CD4-positive, alpha-beta T cell treated with Interleukin-15 for 4 hours (primary cell): ENCODE measurements around the gene SLC2A3.
A peak's percentile ranks its signal among the peaks of the same experiment; 100 is the strongest.
"Not testable (repeated sequence)": the region's sequence is repeated elsewhere in the genome, so short reads cannot be mapped to it uniquely, and the experiment has no call there.

Experiments used
- DNase-seq: peaks from one replicate; pipeline ENCODE4 v3.0.0-alpha.2; 2020; ENCODE audit warnings: low spot score

Gene SLC2A3

DNA sequence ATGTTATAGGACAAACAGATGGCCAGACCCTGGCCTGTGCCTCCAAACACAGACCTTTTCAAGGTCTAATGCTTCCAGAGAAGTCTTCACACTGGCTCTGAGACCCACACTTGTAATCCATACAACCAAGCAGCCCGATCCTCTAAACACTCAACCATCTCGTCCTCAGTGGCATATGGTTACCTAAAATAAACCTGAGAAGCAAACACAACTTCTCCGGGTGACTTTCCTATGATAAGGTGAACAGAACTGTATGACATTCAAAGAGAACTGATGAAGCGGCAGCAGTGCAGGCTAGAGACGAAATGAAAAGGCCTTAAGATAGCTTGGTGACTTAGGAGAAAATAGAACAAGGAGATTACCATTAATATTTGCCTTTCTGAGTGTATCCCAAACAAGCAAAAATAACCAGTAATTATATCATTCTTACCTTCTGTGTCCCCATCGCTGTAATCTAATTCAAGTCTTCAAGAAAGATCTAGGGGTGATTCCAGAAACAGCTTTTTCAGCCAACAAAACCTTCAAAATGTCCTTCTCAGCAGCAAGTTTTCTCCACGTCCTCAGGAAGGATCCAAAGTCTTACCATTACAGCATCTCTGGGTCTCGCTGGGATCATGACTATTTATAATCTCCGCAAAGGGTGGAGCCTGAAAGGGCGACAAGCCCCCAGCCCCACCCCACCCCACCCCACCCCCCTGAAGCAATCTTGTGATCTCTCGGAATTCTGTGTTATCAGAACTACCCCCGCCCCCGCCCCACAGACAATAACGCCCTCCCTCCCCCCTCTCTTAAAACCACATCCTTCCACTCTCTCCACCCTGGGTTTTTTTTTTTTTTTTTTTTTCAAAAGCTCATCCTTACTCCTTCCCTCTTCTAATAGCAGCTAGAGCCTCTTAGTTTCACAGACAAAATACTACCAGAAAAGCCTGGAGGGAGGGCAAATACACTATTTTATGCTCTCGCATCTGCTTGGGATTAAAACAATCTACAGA lies at the start of gene SLC2A3:
Gene SLC2A3, minus strand, starts transcription at position 598 of the 992 bp plus-strand sequence. Its CDS starts 153 bp downstream, at position 445.
- DNase-seq = peak; percentile 93

- no peak for DNase-seq
These were observed 48.9 kb upstream of the SLC2A3 start for GRCh38 chr12:7984900-7985299.

- DNase-seq = not testable (repeated sequence)
These were observed 47.5 kb upstream of the SLC2A3 start for GRCh38 chr12:7983460-7983859.

DNA sequence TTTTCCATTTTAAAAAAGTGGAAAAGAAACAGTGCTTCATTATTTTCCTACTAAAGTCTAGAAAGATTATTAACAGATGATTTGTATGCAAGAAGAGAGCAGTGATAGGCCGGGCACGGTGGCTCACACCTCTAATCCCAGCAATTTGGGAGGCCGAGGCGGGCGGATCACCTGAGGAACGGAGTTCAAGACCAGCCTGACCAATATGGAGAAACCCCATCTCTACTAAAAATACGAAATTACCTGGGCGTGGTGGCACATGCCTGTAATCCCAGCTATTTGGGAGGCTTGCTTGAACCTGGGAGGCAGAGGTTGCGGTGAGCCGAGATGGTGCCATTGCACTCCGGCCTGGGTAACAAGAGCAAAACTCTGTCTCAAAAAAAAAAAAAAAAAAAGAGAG lies 47.0 kb upstream of the SLC2A3 start:
- DNase-seq = not testable (repeated sequence)

DNA sequence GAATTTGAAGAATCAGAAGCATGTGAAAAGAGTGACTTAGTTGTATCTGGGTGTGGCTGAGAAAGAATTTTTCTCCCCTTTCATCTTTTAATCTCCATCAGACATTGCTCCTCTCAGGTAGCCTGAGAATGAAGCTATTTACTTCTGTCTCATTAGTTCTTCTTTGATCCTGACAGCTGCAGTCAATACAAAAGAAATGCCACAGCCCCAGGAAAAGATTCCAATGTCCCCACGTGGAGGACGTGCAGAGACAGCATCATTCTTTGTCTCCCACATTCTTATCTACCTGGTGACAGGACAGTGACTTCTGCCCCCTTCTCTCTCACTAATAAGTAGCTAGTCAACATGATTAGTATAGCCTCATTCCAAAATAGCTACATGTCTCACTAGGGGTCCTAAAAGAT lies 46.3 kb upstream of the SLC2A3 start:
- DNase-seq = not testable (repeated sequence)

DNA sequence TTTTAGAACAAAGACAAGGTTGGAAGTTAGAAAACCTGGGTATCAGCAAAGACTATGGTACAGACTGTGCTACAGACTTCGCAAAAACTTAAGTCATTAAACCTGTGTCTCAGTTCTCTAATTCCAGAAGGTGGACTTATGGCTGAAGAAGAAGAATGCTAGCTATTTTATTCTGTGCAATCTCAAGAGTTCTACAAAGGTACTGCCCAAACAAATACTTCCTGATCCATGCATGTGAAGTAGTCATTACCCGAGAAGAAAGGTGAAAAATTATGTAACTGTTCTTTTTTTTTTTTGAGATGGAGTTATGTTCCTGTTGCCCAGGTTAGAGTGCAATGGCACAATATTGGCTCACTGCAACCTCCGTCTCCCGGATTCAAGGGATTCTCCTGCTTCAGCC lies 45.5 kb upstream of the SLC2A3 start:
- no peak for DNase-seq

- DNase-seq = not testable (repeated sequence)
These were observed 41.6 kb upstream of the SLC2A3 start for GRCh38 chr12:7977351-7978124.

DNA sequence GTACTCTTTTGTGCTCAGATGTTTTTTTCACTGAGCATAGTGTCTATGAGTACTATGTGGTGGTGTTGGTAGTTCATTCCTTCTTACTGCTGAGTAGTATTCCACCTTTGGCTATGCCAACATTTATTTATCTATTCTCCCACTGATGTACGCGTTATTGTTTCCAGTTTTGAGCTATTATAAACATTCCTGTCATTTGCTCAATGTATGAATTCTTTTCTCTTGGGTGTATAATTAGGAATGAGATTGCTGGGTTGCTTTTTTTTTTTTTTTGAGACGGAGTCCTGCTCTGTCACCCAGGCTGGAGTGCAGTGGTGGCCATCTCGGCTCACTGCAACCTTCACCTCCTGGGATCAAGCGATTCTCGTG lies 37.5 kb upstream of the SLC2A3 start:
- no peak for DNase-seq

DNA sequence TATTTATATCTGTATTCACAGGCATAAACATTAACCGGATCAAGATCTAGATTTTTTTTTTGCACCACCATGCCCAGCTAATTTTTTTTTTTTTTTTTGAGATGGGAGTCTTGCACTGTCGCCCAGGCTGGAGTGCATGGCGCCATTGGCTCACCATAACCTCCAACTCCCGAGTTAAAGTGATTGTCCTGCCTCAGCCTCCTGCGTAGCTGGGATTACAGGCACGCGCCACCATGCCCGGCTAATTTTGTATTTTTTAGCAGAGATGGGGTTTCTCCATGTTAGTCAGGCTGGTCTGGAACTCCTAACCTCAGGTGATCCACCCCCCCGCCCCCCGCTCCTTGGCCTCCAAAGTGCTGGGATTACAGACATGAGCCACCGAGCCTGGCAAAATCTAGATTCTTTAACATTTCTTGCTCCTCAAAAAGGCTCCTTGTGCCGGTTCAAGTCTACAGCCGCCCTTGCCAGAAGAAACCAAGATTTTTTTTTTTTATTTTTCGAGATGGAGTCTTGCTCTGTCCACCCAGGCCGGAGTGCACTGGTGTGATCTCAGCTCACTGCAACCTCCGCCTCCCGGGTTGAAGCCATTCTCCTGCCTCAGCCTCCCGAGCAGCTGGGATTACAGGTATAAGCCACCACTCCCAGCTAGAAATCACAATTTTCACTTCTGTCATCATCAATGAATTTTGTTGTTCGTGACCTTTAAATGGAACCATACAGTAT lies 36.9 kb upstream of the SLC2A3 start:
- DNase-seq = no peak

DNA sequence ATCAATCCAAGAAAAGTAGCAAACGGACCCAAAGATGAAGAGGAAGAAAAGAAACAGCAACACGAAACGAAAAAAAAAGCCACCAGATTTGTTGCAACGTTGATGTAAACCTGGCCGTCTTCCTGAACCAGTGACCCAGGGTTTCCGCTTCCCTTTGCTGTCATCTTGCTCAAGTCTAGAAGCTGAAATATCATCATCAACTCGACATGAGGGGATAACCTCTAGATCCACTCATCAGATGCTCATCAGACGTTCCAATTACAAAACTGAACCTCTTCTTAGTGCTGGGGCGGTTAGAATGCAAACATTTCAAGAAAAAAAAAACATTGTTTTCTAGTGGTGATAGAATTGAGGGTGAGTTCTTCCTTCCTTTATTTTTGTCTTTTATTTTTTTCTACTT lies 36.3 kb upstream of the SLC2A3 start:
- DNase-seq = not testable (repeated sequence)

DNA sequence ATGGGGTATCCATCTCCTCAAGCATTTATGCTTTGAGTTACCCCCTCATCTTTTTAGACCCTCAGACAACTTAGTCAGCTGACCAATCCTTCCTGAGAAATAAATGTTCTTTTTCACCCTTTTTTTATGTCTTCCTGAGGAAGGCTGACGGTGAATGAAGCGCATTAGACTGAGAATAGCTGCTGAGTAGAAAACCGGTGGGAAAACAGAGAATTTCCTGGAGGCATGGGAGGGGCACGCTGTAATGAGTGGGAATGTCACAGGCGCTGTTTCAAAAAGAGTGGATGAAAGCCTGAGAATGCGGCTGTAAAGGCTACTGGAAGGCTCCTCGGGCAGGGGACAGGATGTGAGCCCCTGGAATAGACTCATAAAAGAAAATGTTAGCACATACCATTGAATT lies 35.8 kb upstream of the SLC2A3 start:
- DNase-seq = not testable (repeated sequence)

DNA sequence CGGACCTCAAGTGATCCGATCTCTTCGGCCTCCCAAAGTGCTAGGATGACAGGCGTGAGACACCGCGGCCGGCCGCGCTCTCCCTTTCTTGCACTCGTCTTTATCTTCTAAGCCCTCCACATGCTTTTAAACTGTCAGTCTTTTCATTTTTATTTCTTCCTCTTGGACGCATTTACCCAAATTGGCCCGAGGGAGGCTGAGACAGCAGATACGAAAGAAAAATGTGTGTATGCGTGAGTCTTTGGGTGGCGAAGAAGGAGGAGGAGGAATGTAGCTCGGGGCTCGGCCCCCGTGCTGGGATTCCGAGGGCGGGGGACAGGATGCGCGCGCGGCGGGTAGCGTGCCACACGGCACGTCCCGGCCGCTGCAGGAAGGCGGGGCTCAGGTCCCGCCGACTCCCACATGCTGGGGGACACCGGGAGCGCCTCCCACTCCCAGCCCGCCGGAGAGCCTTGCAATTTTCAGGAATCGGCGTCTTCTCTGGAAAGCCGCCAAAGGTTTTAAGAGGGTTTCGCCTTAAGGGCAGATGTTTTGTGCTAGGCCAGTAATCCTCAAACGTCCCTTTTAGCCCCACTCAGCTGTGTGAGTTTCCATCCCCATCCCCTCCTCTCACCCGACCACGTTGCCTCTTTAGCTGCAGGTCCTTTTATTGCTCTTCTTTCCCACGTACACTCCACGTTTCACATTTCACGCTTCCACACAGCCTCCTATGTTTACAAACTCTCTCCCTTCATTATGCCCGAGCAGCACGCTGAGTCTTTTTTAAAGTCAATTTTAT lies 34.7 kb upstream of the SLC2A3 start:
- peak; percentile 79 for DNase-seq

GRCh38 chr12:7966563-7966962 lies 30.6 kb upstream of the SLC2A3 start:
- DNase-seq = no peak

DNA sequence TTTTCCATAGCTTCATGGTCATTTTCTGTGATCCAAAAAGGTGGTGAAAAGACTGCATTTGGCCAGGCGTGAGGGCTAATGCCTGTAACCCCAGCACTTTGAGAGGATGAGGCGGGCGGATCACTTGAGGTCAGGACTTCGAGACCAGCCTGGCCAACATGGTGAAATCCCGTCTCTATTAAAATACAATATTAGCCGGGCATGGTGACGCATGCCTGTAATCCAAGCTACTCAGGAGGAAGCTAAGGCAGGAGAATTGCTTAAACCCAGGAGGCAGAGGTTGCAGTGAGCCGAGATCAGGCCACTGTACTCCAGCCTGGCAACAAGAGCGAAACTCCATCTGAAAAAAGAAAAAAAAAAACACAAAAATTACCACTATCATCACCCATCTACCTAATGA lies 28.7 kb upstream of the SLC2A3 start:
- not testable (repeated sequence) for DNase-seq

DNA sequence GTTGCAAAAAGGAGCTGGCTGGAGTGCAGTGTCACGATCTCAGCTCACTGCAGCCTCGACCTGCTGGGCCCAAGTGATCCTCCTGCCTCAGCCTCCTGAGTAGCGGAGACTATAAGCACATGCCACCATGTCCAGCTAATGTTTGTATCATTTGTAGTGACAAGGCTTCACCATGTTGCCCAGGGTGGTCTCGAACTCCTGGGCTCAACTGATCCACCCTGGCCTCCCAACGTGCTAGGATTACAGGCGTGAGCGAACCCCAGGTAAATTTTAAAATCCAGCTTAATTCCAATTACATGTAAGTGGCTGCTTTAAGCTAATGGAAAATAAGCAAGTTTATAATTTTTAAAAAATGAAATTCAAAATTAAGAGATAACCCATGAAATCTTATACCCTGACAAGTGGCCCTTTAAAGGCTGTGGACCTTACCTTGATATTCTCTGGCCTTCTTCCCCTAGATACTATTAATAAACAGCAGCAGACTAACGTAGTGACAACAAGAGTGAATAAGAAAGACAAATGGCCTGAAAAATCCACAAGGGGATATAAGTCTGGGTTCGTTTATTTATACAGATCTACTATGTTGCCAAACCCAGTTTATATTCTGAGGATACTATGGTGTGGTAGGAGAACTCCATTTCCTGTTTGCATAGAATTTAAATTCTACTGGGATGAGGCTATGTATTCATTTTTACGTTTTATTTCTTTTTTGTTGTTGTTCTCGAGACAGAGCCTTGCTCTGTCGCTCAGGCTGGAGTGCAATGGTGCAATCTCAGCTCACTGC lies 25.6 kb upstream of the SLC2A3 start:
- no peak for DNase-seq

DNA sequence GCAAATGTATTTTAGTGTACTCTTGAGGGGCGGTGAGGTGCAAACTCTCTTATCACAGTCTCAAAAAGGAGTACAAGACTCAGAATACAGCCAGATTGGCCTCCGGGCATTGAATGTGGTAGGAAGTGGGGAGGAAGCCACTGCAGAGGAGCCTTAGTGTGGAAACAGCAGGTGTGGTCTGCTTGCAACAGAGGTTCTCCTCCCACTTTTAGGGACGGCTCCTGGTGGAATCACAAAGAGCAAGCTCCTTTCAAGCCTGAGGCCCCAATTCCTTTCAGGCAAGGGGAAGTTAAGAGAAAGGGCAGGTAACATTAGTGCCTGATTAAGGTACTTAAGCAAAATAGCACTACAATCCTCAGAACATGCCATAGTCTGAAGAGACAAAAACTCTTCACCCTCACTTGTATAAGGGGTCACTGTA lies 23.7 kb upstream of the SLC2A3 start:
- peak; percentile 49 for DNase-seq

- no peak for DNase-seq
These were observed 23.3 kb upstream of the SLC2A3 start for GRCh38 chr12:7959278-7959677.

DNA sequence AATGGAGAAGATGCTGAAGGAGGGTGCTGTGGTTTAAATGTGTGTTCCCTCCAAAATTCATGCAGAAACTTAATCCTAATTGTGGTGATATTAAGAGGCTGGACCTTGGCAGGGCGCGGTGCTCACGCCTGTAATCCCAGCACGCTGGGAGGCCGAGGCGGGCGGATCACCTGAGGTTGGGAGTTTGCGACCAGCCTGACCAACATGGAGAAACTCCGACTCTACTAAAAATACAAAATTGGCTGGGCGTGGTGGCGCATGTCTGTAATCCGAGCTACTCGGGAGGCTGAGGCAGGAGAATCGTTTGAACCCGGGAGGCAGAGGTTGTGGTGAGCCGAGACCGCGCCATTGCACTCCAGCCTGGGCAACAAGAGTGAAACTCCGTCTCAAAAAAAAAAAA lies 18.9 kb upstream of the SLC2A3 start:
- not testable (repeated sequence) for DNase-seq

GRCh38 chr12:7954418-7954817 lies 18.4 kb upstream of the SLC2A3 start:
- not testable (repeated sequence) for DNase-seq

DNA sequence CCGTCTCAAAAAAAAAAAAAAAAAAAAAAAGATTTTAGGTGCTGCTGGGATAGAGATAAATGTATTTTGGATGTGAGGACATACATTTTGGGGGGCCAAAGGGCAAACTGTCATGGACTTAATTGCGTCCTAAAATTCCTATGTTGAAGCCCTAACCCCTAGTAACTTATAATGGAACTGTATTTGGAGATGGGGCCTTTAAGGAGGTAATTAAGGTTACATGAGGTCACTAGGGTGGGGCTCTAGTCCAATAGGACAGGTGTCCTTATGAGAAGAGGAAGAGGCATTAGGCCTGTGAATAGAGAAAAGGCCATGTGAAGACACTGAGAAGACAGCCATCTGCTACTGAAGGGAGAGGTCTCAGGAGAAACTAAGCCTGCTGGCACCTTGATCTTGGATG lies 17.9 kb upstream of the SLC2A3 start:
- not testable (repeated sequence) for DNase-seq

GRCh38 chr12:7951671-7952070 lies 15.7 kb upstream of the SLC2A3 start:
- DNase-seq = no peak
